GM19463 (cell line): ENCODE measurements around the gene RAP1A.
"Not testable (repeated sequence)": the region's sequence is repeated elsewhere in the genome, so short reads cannot be mapped to it uniquely, and the experiment has no call there.

Source experiments
- ATAC-seq: cut with Tn5 transposase; IDR thresholded peaks from one replicate; pipeline ENCODE4 v1.9.1; 2021; ENCODE audit warnings: mild to moderate bottlenecking, moderate library complexity; ENCODE audit not compliant: unreplicated experiment

The RAP1A gene

GRCh38 chr1:111660204-111661150 lies 40.9 kb downstream of the RAP1A start:
- ATAC-seq, result no peak

DNA sequence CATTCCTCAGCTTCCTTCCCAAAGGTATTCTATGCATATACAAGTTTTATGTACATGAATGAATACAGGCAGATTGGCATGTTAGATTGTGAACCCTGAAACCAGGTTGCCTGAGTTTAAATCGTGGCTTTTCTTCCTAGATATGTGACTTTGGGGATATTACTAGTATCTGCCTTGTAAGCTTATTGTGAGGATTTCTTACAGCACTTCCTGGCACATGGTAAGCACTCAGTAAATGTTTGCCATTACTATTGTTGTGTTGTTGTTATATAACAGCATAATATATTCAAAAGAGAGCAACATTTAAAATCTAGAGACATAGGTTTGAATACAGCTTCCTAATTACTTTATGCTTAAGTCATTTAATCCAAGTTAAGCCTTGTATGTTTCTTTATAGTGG lies 45.1 kb downstream of the RAP1A start:
- no peak for ATAC-seq

GRCh38 chr1:111665497-111665896 lies 45.9 kb downstream of the RAP1A start:
- no peak for ATAC-seq

DNA sequence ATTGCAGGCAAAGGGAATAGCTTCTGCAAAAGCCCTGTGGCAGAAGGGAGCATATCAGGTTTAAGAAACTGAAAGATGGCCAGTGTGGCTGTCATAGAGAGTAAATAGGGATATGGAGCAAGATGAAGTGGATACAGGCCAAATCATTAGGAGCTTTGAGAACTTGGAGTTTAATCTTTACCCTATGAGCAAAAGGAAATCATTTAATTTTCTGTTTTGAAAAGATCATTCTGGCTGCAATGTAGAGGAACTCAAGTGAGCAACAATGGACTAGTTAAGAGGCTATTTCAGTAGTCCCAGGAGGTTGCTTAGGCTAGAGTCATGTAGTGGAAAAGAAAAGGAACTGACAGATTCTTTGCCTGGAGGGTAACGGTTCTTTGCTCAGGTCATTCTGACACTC lies 47.2 kb downstream of the RAP1A start:
- no peak for ATAC-seq

DNA sequence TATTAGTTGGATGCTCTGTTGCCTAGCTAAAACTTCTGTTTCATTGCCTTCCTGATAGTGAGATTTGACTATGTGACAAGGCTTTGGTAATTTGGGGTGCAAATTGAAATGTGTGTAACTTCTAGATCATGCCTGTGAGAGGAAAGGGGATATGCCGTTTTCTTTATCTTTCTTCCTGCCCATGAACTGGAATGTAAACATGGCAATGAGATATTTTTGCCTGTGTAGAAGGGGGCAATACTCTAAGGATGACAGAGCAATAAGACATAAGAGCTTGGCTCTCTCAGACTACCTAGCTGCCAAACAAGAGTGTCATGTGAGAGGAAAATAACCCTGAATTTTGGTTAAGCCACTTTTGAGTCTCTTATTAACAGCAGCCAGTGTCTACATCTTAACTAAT lies 49.7 kb downstream of the RAP1A start:
- no peak for ATAC-seq

GRCh38 chr1:111671852-111672251 lies 52.3 kb downstream of the RAP1A start:
- ATAC-seq, result no peak

- no peak for ATAC-seq
Observed at GRCh38 chr1:111672331-111672730, 52.7 kb downstream of the RAP1A start.

DNA sequence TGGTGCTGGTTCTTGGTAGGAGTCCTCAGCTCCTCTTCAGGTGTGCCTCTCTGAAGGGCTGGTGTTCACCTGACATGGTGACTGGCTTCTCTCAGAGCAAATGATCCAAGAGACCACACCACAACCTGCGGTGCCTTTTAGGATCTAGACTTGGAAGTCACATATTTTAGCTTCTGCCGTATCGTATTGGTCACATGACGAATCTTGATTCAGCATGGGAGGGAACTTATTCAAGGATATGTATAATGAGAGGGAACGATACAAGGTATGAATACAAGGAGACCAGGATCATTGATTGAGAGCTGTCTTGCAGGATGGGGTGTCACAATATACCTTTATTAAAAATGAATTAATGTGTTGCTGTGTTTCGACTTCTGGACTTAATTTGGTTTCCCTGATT lies 58.0 kb downstream of the RAP1A start:
- ATAC-seq, result no peak

DNA sequence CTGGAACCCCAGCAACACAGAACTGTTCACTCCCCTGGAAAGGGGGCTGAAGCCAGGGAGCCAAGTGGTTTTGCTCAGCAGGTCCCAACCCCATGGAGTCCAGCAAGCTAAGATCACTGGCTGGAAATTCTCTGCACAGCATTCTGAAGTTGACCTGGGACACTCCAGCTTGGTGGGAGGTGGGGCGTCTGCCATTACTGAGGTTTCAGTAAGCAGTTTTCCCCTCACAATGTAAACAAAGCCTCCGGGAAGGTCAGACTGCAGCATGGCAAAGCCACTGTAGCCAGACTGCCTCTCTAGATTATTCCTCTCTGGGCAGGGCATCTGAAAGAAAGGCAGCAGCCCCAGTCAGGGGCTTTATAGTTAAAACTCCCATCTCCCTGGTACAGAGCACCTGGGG lies 60.0 kb downstream of the RAP1A start:
- no peak for ATAC-seq

DNA sequence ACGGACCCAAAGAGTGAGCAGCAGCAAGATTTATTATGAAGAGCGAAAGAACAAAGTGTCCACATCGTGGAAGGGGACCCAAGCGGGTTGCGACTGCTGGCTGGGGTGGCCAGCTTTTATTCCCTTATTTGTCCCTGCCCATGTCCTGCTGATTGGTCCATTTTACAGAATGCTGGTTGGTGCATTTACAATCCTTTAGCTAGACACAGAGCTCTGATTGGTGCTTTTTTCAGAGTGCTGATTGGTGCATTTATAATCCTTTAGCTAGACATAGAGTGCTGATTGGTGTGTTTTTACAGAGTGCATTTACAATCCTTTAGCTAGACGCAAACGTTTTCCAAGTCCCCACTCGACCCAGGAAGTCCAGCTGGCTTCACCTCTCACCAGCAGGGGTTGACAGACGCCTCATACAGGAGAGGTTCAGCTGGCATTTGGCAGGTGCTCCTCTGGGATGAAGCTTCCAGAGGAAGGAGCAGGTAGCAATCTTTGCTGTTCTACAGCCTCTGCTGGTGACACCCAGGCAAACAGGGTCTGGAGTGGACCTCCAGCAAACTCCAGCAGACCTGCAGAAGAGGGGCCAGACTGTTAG lies 60.7 kb downstream of the RAP1A start:
- ATAC-seq, result not testable (repeated sequence)

DNA sequence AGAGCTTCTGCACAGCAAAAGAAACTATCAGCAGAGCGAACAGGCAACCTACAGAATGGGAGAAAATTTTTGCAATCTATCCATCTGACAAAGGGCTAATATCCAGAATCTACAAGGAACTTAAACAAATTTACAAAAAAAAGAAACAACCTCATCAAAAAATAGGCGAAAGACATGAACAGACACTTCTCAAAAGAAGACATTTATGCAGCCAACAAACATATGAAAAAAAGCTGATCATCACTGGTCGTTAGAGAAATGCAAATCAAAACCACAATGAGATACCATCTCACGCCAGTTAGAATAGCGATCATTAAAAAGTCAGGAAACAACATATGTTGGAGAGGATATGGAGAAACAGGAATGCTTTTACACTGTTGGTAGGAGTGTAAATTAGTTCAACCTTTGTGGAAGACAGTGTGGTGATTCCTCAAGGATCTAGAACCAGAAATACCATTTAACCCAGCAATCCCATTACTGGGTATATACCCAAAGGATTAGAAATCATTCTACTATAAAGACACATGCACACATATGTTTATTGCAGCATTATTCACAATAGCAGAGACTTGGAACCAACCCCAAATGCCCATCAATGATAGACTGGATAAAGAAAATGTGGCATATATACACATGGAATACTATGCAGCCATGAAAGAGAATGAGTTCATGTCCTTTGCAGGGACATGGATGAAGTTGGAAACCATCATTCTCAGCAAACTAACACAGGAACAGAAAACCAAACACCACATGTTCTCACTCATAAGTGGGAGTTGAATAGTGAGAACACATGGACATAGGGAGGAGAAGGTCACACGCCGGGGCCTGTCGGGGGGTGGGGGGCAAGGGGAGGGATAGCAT lies 65.9 kb downstream of the RAP1A start:
- ATAC-seq, result not testable (repeated sequence)

- no peak for ATAC-seq
Observed at GRCh38 chr1:111690306-111690617, 70.7 kb downstream of the RAP1A start.

DNA sequence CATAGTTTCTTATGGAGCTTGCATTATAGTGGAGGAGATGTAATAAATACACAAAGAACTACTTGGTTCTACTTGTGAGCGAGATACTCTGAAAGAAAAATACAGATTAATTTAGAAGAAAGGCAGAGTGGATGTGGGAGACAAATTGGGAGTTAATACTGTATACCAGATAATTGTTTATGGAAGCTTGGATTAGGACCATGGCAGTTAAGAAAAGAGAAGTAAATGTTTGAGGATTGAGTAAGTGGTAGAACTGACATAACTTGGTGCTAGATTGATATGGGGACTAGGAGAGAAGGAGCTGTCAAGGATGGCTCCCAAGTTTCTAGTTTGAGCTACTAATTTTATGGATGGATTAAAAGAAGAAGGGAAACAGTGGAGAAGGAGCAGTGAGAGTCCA lies 72.3 kb downstream of the RAP1A start:
- no peak for ATAC-seq

GRCh38 chr1:111695801-111696200 lies 76.2 kb downstream of the RAP1A start:
- no peak for ATAC-seq

DNA sequence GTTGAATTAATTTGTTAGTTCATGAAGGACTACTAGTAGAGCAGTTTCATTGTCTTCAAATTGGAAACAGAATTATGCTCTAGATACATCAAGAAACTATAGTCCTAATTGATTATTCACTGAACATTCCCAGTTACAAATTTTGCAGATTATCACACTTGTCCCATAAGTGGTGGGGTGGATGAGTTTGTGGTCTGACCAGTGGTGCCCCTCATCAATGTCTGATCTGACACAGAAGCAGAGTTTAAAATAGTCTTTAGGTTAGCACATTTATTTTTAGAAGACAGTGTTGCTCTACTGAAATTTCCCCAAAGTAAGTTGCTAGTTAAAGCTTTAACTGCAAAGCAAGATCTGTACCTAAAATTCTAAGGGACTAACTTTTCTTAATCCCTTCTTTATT lies 76.7 kb downstream of the RAP1A start:
- ATAC-seq, result no peak

DNA sequence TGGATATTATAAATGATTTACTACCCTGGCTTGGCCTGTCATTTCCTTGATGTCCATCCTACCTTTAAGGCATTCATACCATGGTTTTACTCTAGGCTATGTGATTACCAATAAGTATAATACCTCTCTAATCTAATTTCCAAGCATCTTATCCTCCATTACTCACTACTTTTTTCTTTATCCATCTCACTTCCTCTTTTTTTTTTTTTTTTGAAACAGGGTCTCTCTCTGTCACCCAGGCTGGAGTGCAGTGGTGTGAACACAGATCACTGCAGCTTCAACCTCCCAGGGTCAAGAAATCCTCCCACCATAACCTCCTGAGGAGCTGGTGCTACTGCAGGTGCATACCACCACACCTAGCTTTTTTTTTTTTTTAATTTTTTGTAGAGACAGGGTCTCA lies 79.7 kb downstream of the RAP1A start:
- no peak for ATAC-seq

DNA sequence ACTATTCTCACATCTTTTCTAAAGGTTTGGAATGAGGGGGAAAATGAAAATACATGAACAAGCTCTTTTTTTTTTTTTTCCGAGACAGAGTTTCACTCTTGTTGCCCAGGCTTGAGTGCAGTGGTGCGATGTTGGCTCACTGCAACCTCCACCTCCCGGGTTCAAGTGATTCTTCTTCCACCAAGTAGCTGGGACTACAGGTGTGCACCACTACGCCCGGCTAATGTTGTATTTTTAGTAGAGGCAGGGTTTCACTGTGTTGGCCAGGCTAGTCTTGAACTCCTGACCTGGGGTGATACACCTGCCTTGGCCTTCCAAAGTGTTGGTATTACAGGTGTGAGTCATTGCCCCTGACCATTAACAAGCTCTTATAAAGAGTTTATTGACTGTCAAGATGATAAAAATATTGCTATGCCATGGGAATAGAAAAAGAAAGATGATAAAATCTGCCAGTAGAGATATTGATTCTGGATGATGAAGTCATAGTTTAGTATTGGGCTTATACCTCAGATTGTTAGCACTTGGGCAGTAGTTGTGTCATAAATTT lies 83.0 kb downstream of the RAP1A start:
- ATAC-seq, result no peak

DNA sequence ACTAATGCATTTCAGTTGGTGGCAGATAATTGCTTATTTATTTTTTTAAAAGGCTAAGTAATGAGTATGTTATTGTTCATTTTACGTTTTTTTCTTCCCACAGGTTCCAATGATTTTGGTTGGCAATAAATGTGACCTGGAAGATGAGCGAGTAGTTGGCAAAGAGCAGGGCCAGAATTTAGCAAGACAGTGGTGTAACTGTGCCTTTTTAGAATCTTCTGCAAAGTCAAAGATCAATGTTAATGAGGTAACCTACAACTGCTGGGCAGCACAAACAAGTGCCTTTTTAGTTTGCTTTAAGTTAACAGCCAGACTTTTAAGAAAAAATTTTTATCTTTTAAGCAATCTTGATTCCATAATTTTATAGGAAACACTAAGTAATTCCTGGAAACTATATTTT lies 84.7 kb downstream of the RAP1A start:
- no peak for ATAC-seq

DNA sequence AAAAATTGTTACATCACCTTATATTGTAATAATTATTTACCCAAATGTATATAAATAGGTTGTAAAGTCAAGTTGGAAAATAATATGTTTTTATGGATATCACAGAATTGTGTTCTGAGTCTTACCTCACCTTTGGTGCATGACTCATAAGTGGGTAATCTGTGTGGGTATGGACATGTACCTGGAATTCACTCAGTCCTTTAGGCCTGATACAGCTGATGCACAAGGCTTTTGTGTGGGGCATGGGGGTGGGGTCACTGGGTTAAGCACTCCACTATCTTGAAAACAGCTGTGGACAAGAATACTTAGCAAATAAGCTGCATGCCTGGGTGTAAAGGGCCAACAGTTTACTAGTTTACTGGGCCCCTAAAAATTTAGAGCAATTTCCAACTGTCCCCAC lies 85.2 kb downstream of the RAP1A start:
- no peak for ATAC-seq

DNA sequence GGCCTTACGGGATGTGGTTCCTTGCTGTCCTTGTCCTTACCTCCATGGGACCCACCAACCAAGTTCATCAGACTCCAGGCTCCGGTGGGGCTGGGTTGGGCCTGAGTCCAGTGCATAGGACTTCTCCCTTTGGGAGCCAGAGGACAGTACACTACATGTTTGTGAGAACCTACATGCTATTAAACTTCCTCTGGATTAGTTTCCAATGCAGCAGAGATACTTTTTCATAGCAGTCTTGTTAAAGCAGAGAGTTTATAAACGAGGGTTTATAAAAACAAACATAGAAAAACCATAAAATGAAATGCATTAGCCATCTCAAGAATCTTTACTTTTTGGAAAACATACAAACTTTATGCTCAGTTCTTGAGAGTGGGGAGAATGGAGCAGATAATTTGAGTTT lies 86.3 kb downstream of the RAP1A start:
- no peak for ATAC-seq

GRCh38 chr1:111706921-111707320 lies 87.3 kb downstream of the RAP1A start:
- no peak for ATAC-seq
